Brain microvascular endothelial cell (primary cell): ENCODE data around the gene RFTN1.
A peak's percentile ranks its signal among the peaks of the same experiment; 100 is the strongest.

Experiments
- DNase-seq: peaks from one replicate; pipeline ENCODE4 v3.0.0-alpha.2; 2020
- H3K27ac ChIP-seq: fragments of 250-450 bp; sonication (Bioruptor Pico); 2 replicates; pipeline ENCODE4 v1.5.1; 2020; ENCODE audit warnings: mild to moderate bottlenecking, moderate library complexity
- H3K27me3 ChIP-seq: fragments of 250-450 bp; sonication (Bioruptor Pico); replicated peaks from 2 replicates; pipeline ENCODE4 v1.5.1; 2020; ENCODE audit warnings: mild to moderate bottlenecking
- H3K36me3 ChIP-seq: fragments of 250-450 bp; sonication (Bioruptor Pico); replicated peaks from 2 replicates; pipeline ENCODE4 v1.5.1; 2020; ENCODE audit warnings: mild to moderate bottlenecking
- H3K4me3 ChIP-seq: 2 replicates; pipeline ENCODE4 v1.5.1; 2011; ENCODE audit warnings: low read depth, mild to moderate bottlenecking, control low read depth, low read length, moderate library complexity
- CTCF ChIP-seq: IDR thresholded peaks from 2 replicates; pipeline ENCODE4 v1.5.1; 2011; ENCODE audit warnings: low read depth, mild to moderate bottlenecking, moderate library complexity, low read length, control low read depth, inconsistent platforms; ENCODE audit errors: missing control alignments
- in situ Hi-C: cut with HindIII; loops from 2 replicates; pipeline ENCODE4 v1.10.0; 2017; ENCODE audit warnings: low sequenced_read_pairs, low pct_ligation_motif_present

RFTN1 gene

GRCh38 chr3:16513141-16514020 is at the start of gene RFTN1:
Gene RFTN1, minus strand, starts transcription at chr3:16513699. Its CDS starts 19,830 bp downstream, at chr3:16493869.
- H3K27me3 ChIP-seq: no peaks in the 10 kb centered on the region
- DNase-seq: peak; percentile 67
- peak within 1 kb of the TSS; percentile 92 for H3K4me3 ChIP-seq
- TF ChIP-seq CTCF: peak; percentile 24
- H3K36me3 ChIP-seq: no peaks in the 10 kb centered on the region
- H3K27ac ChIP-seq: peak within 1 kb of the TSS; percentile 87
- in situ Hi-C loops: no loop called here

DNA sequence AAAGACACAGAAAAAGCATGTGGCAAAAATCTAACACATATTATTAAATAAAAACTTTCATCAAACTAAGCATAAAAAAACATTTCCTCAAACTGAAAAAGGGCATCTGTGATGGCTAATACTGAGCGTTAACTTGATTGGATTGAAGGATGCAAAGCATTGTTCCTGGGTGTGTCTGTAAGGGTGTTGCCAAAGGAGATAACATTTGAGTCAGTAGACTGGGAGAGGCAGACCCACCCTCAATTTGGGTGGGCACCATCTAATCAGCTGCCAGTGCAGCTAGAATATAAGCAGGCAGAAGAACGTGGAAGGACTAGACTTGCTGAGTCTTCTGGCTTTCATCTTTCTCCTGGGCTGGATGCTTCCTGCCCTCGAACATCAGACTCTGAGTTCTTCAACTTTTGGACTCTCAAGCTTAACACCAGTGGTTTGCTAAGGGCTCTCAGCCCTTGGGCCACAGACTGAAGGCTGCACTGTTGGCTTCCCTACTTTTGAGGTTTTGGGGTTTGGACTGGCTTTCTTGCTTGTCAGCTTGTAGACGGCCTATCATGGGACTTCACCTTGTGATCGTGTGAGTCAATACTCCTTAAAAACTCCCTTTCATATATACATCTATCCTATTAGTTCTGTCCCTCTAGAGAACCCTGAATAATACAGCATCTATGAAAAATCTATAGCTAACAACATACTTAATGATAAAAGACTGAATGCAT is 46.3 kb upstream of the RFTN1 start:
- H3K27me3 ChIP-seq: no peaks in the 10 kb centered on the region
- no peak overlapping the region for H3K27ac ChIP-seq
- in situ Hi-C loops: no loop called here
- H3K4me3 ChIP-seq: no peak overlapping the region
- no peak for DNase-seq
- no peak for TF ChIP-seq CTCF
- H3K36me3 ChIP-seq: no peaks in the 10 kb centered on the region

- Histone ChIP-seq H3K36me3 (no peaks in the 10 kb centered on the region), H3K27me3 (no peaks in the 10 kb centered on the region), H3K27ac (no peak overlapping the region), H3K4me3 (no peak overlapping the region)
- in situ Hi-C loops: no loop called here
- TF ChIP-seq CTCF: no peak
- no peak for DNase-seq
Measured at GRCh38 chr3:16554126-16554525, 40.6 kb upstream of the RFTN1 start.

DNA sequence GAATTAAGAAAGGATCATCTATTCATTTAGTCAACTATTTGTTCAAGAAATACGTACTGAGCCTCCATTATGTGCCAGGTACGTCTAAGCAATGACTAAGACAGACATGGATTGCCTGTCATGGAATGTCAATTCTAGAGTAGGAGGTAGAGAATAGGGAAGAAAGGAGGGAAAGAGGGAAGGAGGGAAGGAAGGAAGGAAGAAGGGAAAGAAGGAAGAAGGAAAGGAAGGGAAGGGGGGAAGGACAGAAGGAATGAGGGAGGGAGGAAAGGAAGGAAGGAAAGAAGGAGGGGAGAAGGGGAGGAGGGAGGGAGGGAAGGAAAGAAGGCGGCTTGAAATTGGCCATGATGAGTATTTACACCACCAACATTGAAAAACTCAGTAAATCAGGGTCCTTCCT is 39.3 kb upstream of the RFTN1 start:
- Histone ChIP-seq H3K36me3 (no peaks in the 10 kb centered on the region), H3K4me3 (no peak overlapping the region), H3K27ac (no peak overlapping the region), H3K27me3 (no peaks in the 10 kb centered on the region)
- no peak for TF ChIP-seq CTCF
- in situ Hi-C loops: no loop called here
- no peak for DNase-seq

DNA sequence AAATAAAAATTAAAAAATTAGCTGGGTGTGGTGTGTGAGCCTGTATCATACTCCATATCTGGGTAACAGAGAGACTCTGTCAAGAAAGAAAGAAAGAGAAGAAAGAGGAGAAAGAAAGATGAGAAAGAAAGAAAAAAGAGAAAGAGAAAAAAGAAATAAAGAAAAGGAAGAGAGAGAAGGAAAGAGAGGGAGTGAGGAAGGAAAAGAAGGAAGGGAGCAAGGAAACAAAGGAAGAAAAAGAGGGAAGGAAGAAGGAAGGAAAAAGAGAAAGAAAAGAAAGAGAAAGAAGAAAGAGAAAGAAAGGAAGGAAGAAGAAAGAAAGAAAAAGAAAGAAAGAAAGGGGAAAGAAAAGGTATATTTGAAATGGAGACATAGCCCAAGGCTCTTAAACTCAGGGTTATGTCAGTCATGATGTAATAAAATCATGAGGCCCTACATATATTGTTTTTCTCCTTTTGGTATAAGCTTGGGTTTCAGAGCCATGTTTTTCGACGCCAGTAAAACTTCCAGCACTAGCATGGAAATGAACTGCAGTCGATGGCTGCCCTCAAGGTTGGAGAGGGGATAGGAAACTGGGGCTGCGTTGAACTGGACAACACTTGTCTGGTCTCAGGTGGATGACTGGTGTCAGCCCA is 38.0 kb upstream of the RFTN1 start:
- in situ Hi-C loops: no loop called here
- no peaks in the 10 kb centered on the region for H3K27me3 ChIP-seq

More for the DNA sequence above, 38.0 kb upstream of the RFTN1 start:
- H3K36me3 ChIP-seq: no peaks in the 10 kb centered on the region
- DNase-seq: no peak
- TF ChIP-seq CTCF: no peak
- H3K4me3 ChIP-seq: no peak overlapping the region
- no peak overlapping the region for H3K27ac ChIP-seq
